ENCODE measurements around the gene TMIGD1. TPM values are rescaled to one million over a fixed set of nuclear protein-coding genes. Genes with fewer than 3 reads are reported as not detected.

The TMIGD1 gene
- total and polyA plus RNA-seq, 2 of the 13 experiments (the other 11 are each of a cell fraction or from before 2014, with no cell fraction given), result not detected

GRCh38 chr17:30337393-30337999 lies 3.6 kb upstream of the TMIGD1 start (continued):
- TF ChIP-seq FUBP1 (CRISPR knock-in tag; IDR thresholded peaks at IDR 0.05; ENCODE audit: borderline replicate concordance) (no peak), ZBTB7B (CRISPR knock-in tag; IDR thresholded peaks at IDR 0.05) (no peak), KLF6 (CRISPR knock-in tag; IDR thresholded peaks at IDR 0.05) (peak; percentile 42; the same call in 1 of the 2 replicates), ZNF746 (CRISPR knock-in tag; IDR thresholded peaks at IDR 0.05) (peak; percentile 30; the same call in 1 of the 2 replicates), ZNF136 (CRISPR knock-in tag; IDR thresholded peaks at IDR 0.05; ENCODE audit: low read depth) (peak; percentile 59; the same call in 1 of the 2 replicates), ZFP62 (CRISPR knock-in tag; IDR thresholded peaks at IDR 0.05) (no peak), NFATC3 (CRISPR knock-in tag; IDR thresholded peaks at IDR 0.05) (no peak), PBX2 (CRISPR knock-in tag; IDR thresholded peaks at IDR 0.05) (no peak; the same call in 1 of the 2 replicates), ZBTB42 (CRISPR knock-in tag; IDR thresholded peaks at IDR 0.05) (no peak), POLR2AphosphoS2 (IDR thresholded peaks at IDR 0.05; ENCODE audit: low read depth, low read length) (no peak), SMAD1 (CRISPR knock-in tag; IDR thresholded peaks at IDR 0.05; ENCODE audit: borderline replicate concordance, low read depth) (no peak), DMTF1 (CRISPR knock-in tag; IDR thresholded peaks at IDR 0.05) (no peak), ATRX (CRISPR knock-in tag; IDR thresholded peaks at IDR 0.05; ENCODE audit: borderline replicate concordance) (no peak), IRF1 (CRISPR knock-in tag; IDR thresholded peaks at IDR 0.05; ENCODE audit: low read depth) (no peak), PAWR (CRISPR knock-in tag; IDR thresholded peaks at IDR 0.05; ENCODE audit: borderline replicate concordance) (no peak), ZNF232 (CRISPR knock-in tag; IDR thresholded peaks at IDR 0.05; ENCODE audit: borderline replicate concordance) (no peak), E2F5 (CRISPR knock-in tag; conservative IDR thresholded peaks at IDR 0.05) (no peak), ZNF639 (CRISPR knock-in tag; conservative IDR thresholded peaks at IDR 0.05) (no peak), HMG20A (CRISPR knock-in tag; IDR thresholded peaks at IDR 0.05; ENCODE audit: borderline replicate concordance) (peak; percentile 61; the same call in 1 of the 2 replicates), BCL3 (CRISPR knock-in tag; IDR thresholded peaks at IDR 0.05) (no peak; the same call in 1 of the 2 replicates)
